B cell (primary cell): Measurements from ENCODE around the gene CUTC. TPM values are rescaled to one million over a fixed set of nuclear protein-coding genes. Genes with fewer than 3 reads are reported as not detected.

Source experiments
- ATAC-seq: fragments of 200-7000 bp; cut with Tn5 transposase; one replicate; pipeline ENCODE4 v1.10.0; 2021; ENCODE audit warnings: low read depth, mild to moderate bottlenecking, moderate number of reproducible peaks, moderate library complexity
- CTCF ChIA-PET: fragments of 350-600 bp; sonication (Branson Sonifier 250); formaldehyde crosslinking; loops from one replicate; lab custom pipeline; 2021; ENCODE audit warnings: antibody characterized with exemption, inconsistent platforms; lab: Charles Lee
- POLR2A ChIA-PET: fragments of 350-600 bp; sonication (Branson Sonifier 250); formaldehyde crosslinking; loops from one replicate; lab custom pipeline; 2021; ENCODE audit warnings: antibody characterized with exemption; lab: Charles Lee
- DNase-seq: peaks from one replicate; pipeline ENCODE4 v3.0.0; 2013
- H2AFZ ChIP-seq: 2 replicates; pipeline ENCODE4 v1.6.1; 2012; ENCODE audit warnings: mild to moderate bottlenecking, low read depth, low read length; ENCODE audit not compliant: insufficient read depth, poor library complexity, severe bottlenecking
- H3K27ac ChIP-seq, 2 donors: 1 replicate in 1 of 2; 2 replicates in 1 of 2; pipeline ENCODE4 v1.5.1; 2012 to 2013; ENCODE audit warnings: low read length in 2 of 2, mild to moderate bottlenecking in 2 of 2, moderate library complexity in 1 of 2
- H3K27me3 ChIP-seq, 4 experiments: fragments of 200-600 bp in 1 of 4; sonication (generic) in 1 of 4; replicated peaks in 1 of 4; 1 replicate in 2 of 4; 2 replicates in 2 of 4; pipeline versions ENCODE4 v1.6.1 to v1.7.0; 2013 to 2016; ENCODE audit warnings: low read length in 3 of 4, mild to moderate bottlenecking in 2 of 4, mixed read lengths in 1 of 4, moderate library complexity in 1 of 4; ENCODE audit not compliant: insufficient read depth in 4 of 4, control insufficient read depth in 3 of 4; ENCODE audit errors: control extremely low read depth in 1 of 4
- H3K36me3 ChIP-seq, 2 experiments: replicated peaks in 1 of 2; 1 replicate in 1 of 2; 2 replicates in 1 of 2; pipeline versions ENCODE4 v1.6.1 to v1.7.1; 2013; ENCODE audit warnings: low read length in 1 of 2; ENCODE audit not compliant: insufficient read depth in 2 of 2, control insufficient read depth in 1 of 2; ENCODE audit errors: control extremely low read depth in 1 of 2, extremely low read depth in 1 of 2
- H3K4me1 ChIP-seq, 2 donors: fragments of 200-600 bp in 1 of 2; sonication (generic) in 1 of 2; 1 replicate in 1 of 2; 2 replicates in 1 of 2; pipeline versions ENCODE4 v1.5.1 to v1.6.1; 2013 to 2017; ENCODE audit warnings: low read length in 2 of 2; ENCODE audit not compliant: control insufficient read depth in 2 of 2, insufficient read depth in 2 of 2
- H3K4me2 ChIP-seq: replicated peaks from 2 replicates; pipeline ENCODE3; 2012; ENCODE audit warnings: mild to moderate bottlenecking, low read depth, low read length; ENCODE audit not compliant: poor library complexity, severe bottlenecking
- H3K4me3 ChIP-seq, 5 experiments: fragments of 200-600 bp in 1 of 5; sonication (generic) in 1 of 5; 1 replicate in 3 of 5; 2 replicates in 2 of 5; pipeline versions ENCODE4 v1.5.1 to v1.7.0; 2011 to 2016; ENCODE audit warnings: low read length in 4 of 5, mild to moderate bottlenecking in 4 of 5, low read depth in 2 of 5, control low read depth in 1 of 5, moderate library complexity in 1 of 5; ENCODE audit not compliant: insufficient read depth in 1 of 5; ENCODE audit errors: control extremely low read depth in 1 of 5, extremely low read depth in 1 of 5
- H3K79me2 ChIP-seq: fragments of 200-600 bp; sonication (generic); one replicate; pipeline ENCODE4 v1.6.0; 2016; ENCODE audit warnings: low read length; ENCODE audit not compliant: control insufficient read depth, insufficient read depth
- H3K9ac ChIP-seq: fragments of 200-600 bp; sonication (generic); 2 replicates; pipeline ENCODE4 v1.6.1; 2017; ENCODE audit warnings: mild to moderate bottlenecking, low read length, moderate library complexity
- H3K9me3 ChIP-seq, 3 donors: one replicate each; pipeline versions ENCODE4 v1.6.1 to v1.7.1; 2013; ENCODE audit warnings: low read length in 2 of 3; ENCODE audit not compliant: control insufficient read depth in 2 of 3, insufficient read depth in 1 of 3; ENCODE audit errors: control extremely low read depth in 1 of 3
- H4K20me1 ChIP-seq: 2 replicates; pipeline ENCODE4 v1.6.0; 2012; ENCODE audit warnings: mild to moderate bottlenecking, low read length; ENCODE audit not compliant: insufficient read depth, control insufficient read depth, poor library complexity, severe bottlenecking
- H3K27ac Mint-ChIP-seq: one replicate; pipeline ENCODE4 v1.8.0; 2021; ENCODE audit warnings: mixed read lengths
- H3K27me3 Mint-ChIP-seq: one replicate; pipeline ENCODE4 v1.8.0; 2021; ENCODE audit warnings: mixed read lengths
- H3K4me1 Mint-ChIP-seq: one replicate; pipeline ENCODE4 v1.8.0; 2021; ENCODE audit warnings: mixed read lengths
- H3K4me3 Mint-ChIP-seq: one replicate; pipeline ENCODE4 v1.8.0; 2021; ENCODE audit warnings: mixed read lengths
- H3K9me3 Mint-ChIP-seq: one replicate; pipeline ENCODE4 v1.8.0; 2022; ENCODE audit warnings: mixed read lengths; ENCODE audit not compliant: insufficient read depth
- EZH2 ChIP-seq: IDR thresholded peaks from 2 replicates; pipeline ENCODE4 v1.6.1; 2012; ENCODE audit warnings: borderline replicate concordance, low read depth, mild to moderate bottlenecking, moderate library complexity, low read length; ENCODE audit not compliant: insufficient read depth, poor library complexity, severe bottlenecking
- WGBS: methylation state at CpG from one replicate; pipeline ENCODE4 v1.1.5; 2013; ENCODE audit warnings: missing lambda C conversion rate; ENCODE audit not compliant: insufficient coverage; 5-methylcytosine and 5-hydroxymethylcytosine counted together
- intact Hi-C: fragments of 100-400 bp; cut with micrococcal nuclease; formaldehyde crosslinking; loops from one replicate; pipeline ENCODE4 v1.10.0; 2022
- polyA plus RNA-seq: library from polyadenylated mRNA; depleted of rRNA; stranded (reverse); fragments of >200 nt; gene quantifications from 2 replicates; pipeline ENCODE4 v1.2.3, GENCODE V29; 2012
- total RNA-seq, 2 donors: library from RNA; stranded (reverse); fragments of 120-200 nt in 1 of 2; gene quantifications; 1 replicate in 1 of 2; 2 replicates in 1 of 2; pipeline versions ENCODE4 v1.2.3 to v1.2.4, GENCODE V29; 2013 to 2022
- TF ChIP-seq, protein P1 (sequence below): fragments of 200-600 bp; IDR thresholded peaks from one replicate; pipeline ENCODE4 v1.8.0; 2022; ENCODE audit warnings: antibody characterized with exemption, mild to moderate bottlenecking

CUTC gene
- total and polyA plus RNA-seq, 2 donors (not counting 1 experiment from before 2014, with no cell fraction given) = 22.8 to 33.3 TPM

DNA sequence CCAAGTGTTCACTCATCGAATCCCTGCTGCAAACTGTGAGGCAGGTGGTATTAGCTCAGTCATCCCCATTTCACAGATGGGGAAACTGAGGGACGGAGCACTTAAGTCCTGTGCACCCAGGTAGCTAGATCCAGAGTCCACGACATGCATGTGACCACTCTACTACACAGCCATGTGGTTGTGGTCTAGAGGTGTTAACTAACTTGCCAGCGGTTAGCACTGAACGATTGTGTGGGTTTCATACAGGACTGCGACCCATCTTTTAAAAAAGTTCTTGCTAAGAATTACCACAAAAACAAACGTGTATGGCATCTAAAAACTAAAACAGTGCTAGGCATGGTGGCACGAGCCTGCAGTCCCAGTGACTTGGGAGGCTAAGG, 34.3 kb downstream of the CUTC start:
- Histone ChIP-seq H3K9ac (no peak overlapping the region), H3K27me3 (no peaks in the 10 kb centered on the region), H3K4me1 (no peaks in the 10 kb centered on the region), H2AFZ (no peak overlapping the region), H3K79me2 (no peaks in the 10 kb centered on the region), H3K4me2 (no peak overlapping the region), H3K4me3 (no peak overlapping the region), H4K20me1 (no peaks in the 10 kb centered on the region), H3K27ac (no peak overlapping the region), H3K9me3 (no peaks in the 10 kb centered on the region), H3K36me3 (peaks cover 2% of the 10 kb centered on the region in 2 experiments)
- no peak for DNase-seq
- WGBS = 100% methylated on average over 1 of the region's 8 CpGs
- ChIA-PET CTCF (interaction anchor here (1.2 kb wide), 1 partner anchor 52 kb away, joined by 3 read pairs; no protein-coding TSS in a partner anchor), POLR2A (no interaction called here)
- H3K27me3 Mint-ChIP-seq = no peaks in the 10 kb centered on the region
- no peak overlapping the region for H3K4me3 Mint-ChIP-seq
- intact Hi-C loops = no loop called here
- no peak overlapping the region for H3K27ac Mint-ChIP-seq
- no peaks in the 10 kb centered on the region for H3K9me3 Mint-ChIP-seq
- no peak for ATAC-seq
- TF ChIP-seq, protein P1, sequence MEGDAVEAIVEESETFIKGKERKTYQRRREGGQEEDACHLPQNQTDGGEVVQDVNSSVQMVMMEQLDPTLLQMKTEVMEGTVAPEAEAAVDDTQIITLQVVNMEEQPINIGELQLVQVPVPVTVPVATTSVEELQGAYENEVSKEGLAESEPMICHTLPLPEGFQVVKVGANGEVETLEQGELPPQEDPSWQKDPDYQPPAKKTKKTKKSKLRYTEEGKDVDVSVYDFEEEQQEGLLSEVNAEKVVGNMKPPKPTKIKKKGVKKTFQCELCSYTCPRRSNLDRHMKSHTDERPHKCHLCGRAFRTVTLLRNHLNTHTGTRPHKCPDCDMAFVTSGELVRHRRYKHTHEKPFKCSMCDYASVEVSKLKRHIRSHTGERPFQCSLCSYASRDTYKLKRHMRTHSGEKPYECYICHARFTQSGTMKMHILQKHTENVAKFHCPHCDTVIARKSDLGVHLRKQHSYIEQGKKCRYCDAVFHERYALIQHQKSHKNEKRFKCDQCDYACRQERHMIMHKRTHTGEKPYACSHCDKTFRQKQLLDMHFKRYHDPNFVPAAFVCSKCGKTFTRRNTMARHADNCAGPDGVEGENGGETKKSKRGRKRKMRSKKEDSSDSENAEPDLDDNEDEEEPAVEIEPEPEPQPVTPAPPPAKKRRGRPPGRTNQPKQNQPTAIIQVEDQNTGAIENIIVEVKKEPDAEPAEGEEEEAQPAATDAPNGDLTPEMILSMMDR = no peak
- TF ChIP-seq EZH2 = no peak
- H3K4me1 Mint-ChIP-seq = peaks cover 2% of the 10 kb centered on the region

- DNase-seq (no peak), ATAC-seq (no peak)
- no peaks in the 10 kb centered on the region for H3K27me3 Mint-ChIP-seq
- Histone ChIP-seq H3K27me3 (no peaks in the 10 kb centered on the region), H3K9ac (no peak overlapping the region), H3K4me3 (no peak overlapping the region), H3K36me3 (peaks cover 0 to 2% of the 10 kb centered on the region in 2 experiments), H3K9me3 (no peaks in the 10 kb centered on the region), H3K4me1 (no peaks in the 10 kb centered on the region), H3K27ac (no peak overlapping the region), H3K4me2 (no peak overlapping the region), H4K20me1 (no peaks in the 10 kb centered on the region), H2AFZ (no peak overlapping the region), H3K79me2 (no peaks in the 10 kb centered on the region)
- intact Hi-C loops = no loop called here
- ChIA-PET POLR2A (no interaction called here), CTCF (no interaction called here)
- no CpG with 5 or more reads among the region's 5 CpGs for whole genome bisulfite sequencing
- no peak overlapping the region for H3K4me3 Mint-ChIP-seq
- H3K9me3 Mint-ChIP-seq = no peaks in the 10 kb centered on the region
- H3K27ac Mint-ChIP-seq = no peak overlapping the region
- TF ChIP-seq, protein P1 = no peak
- no peak for TF ChIP-seq EZH2
- peaks cover 2% of the 10 kb centered on the region for H3K4me1 Mint-ChIP-seq
These were observed 35.9 kb downstream of the CUTC start for GRCh38 chr10:99767901-99768300.
